HepG2 (cell line): Measurements from ENCODE around the gene CHST11. TPM values are rescaled to one million over a fixed set of nuclear protein-coding genes. Genes with fewer than 3 reads are reported as not detected.

Source experiments
- ATAC-seq: fragments of 200-7000 bp; cut with Tn5 transposase; 3 replicates; pipeline ENCODE4 v1.9.1; 2020; ENCODE audit warnings: mild to moderate bottlenecking, moderate library complexity
- BruUV-seq: library from RNA; stranded (reverse); fragments of 400-500 nt; replicated peaks from 2 replicates; lab custom pipeline; 2021; lab: Mats Ljungman, UMichigan
- CTCF ChIA-PET: fragments of 300-600 bp; formaldehyde crosslinking; extraction: SDS; loops from one replicate; lab custom pipeline; 2021; ENCODE audit warnings: low total read pairs, inconsistent platforms, low intra/inter-chr PET ratio; lab: Yijun Ruan, JAX
- POLR2A ChIA-PET: fragments of 350-600 bp; sonication (Branson Sonifier 250); formaldehyde crosslinking; loops from one replicate; lab custom pipeline; 2020; ENCODE audit warnings: antibody characterized with exemption, inconsistent platforms; lab: Yijun Ruan, JAX
- DNase-seq: peaks from one replicate; pipeline ENCODE4 v3.0.0-alpha.2; 2015; ENCODE audit warnings: low spot score
- FAIRE-seq: peaks from 3 replicates; lab custom pipeline; 2011; peaks lifted over from hg19 to GRCh38; lab: Jason Lieb, UNC
- H2AFZ ChIP-seq: one replicate; pipeline ENCODE4 v1.6.1; 2011; ENCODE audit warnings: low read length, inconsistent platforms
- H3K27ac ChIP-seq: fragments of 300-600 bp; 3 replicates; pipeline ENCODE4 v1.8.0; 2011; ENCODE audit warnings: mixed run types, mild to moderate bottlenecking, mixed read lengths, low read length, inconsistent platforms; ENCODE audit not compliant: insufficient read depth; ENCODE audit errors: extremely low read length
- H3K27me3 ChIP-seq, 2 experiments: fragments of 200-600 bp in 1 of 2; 2 replicates in 1 of 2; 3 replicates in 1 of 2; pipeline versions ENCODE4 v1.6.0 to v1.8.0; 2011; ENCODE audit warnings: low read length in 2 of 2, mild to moderate bottlenecking in 2 of 2, moderate library complexity in 2 of 2, inconsistent platforms in 1 of 2; ENCODE audit not compliant: insufficient read depth in 2 of 2, control insufficient read depth in 1 of 2
- H3K36me3 ChIP-seq, 2 experiments: fragments of 200-600 bp in 1 of 2; replicated peaks in 1 of 2; 2 replicates in 1 of 2; 3 replicates in 1 of 2; pipeline versions ENCODE4 v1.5.1 to v1.8.0; 2011; ENCODE audit warnings: low read length in 2 of 2, inconsistent platforms in 1 of 2; ENCODE audit not compliant: insufficient read depth in 2 of 2, control insufficient read depth in 1 of 2
- H3K4me1 ChIP-seq: 2 replicates; pipeline ENCODE4 v1.5.1; 2012; ENCODE audit warnings: low read length, inconsistent platforms; ENCODE audit not compliant: insufficient read depth
- H3K4me2 ChIP-seq: 2 replicates; pipeline ENCODE4 v1.6.0; 2011; ENCODE audit warnings: low read depth, low read length, inconsistent platforms
- H3K4me3 ChIP-seq, 3 experiments: fragments of 200-600 bp in 1 of 3; sonication (generic), shearing (Covaris generic) in 1 of 3; replicated peaks in 1 of 3; 2 replicates each; pipeline ENCODE4 v1.5.1; 2011 to 2016; ENCODE audit warnings: low read length in 3 of 3, inconsistent platforms in 2 of 3, low read depth in 2 of 3, mild to moderate bottlenecking in 2 of 3, control low read depth in 1 of 3, mixed read lengths in 1 of 3; ENCODE audit not compliant: insufficient read depth in 1 of 3
- H3K79me2 ChIP-seq: one replicate; pipeline ENCODE4 v1.6.1; 2011; ENCODE audit warnings: low read length, inconsistent platforms; ENCODE audit not compliant: insufficient read depth
- H3K9ac ChIP-seq: 2 replicates; pipeline ENCODE4 v1.6.0; 2011; ENCODE audit warnings: mild to moderate bottlenecking, low read depth, low read length, inconsistent platforms; ENCODE audit not compliant: insufficient read depth
- H3K9me3 ChIP-seq: 2 replicates; pipeline ENCODE4 v1.5.1; 2012; ENCODE audit warnings: mild to moderate bottlenecking, low read length
- H4K20me1 ChIP-seq: 2 replicates; pipeline ENCODE4 v1.6.0; 2011; ENCODE audit warnings: inconsistent platforms, mild to moderate bottlenecking, low read length, moderate library complexity; ENCODE audit not compliant: insufficient read depth
- CEBPB ChIP-seq: IDR thresholded peaks from 2 replicates; pipeline ENCODE4 v1.6.1; 2011; ENCODE audit warnings: low read depth, low read length, improper control_type of control experiment, borderline replicate concordance
- DR1 ChIP-seq: sonication (generic); formaldehyde crosslinking; IDR thresholded peaks from 2 replicates; pipeline ENCODE4 v1.8.0; 2021; ENCODE audit warnings: mild to moderate bottlenecking, missing genetic modification reagents, inconsistent platforms
- JUN ChIP-seq: sonication (generic); formaldehyde crosslinking; IDR thresholded peaks from 2 replicates; pipeline ENCODE4 v1.4.0; 2020; ENCODE audit warnings: mild to moderate bottlenecking, missing genetic modification reagents
- MIER2 ChIP-seq: IDR thresholded peaks from 2 replicates; pipeline ENCODE4 v1.6.1; 2016; ENCODE audit warnings: missing biosample characterization, missing genetic modification reagents
- NPAS2 ChIP-seq: sonication (generic); formaldehyde crosslinking; IDR thresholded peaks from 2 replicates; pipeline ENCODE4 v1.8.0; 2022; ENCODE audit warnings: mild to moderate bottlenecking, missing genetic modification reagents, borderline replicate concordance
- PCBP1 ChIP-seq: fragments of 200-400 bp; formaldehyde crosslinking; IDR thresholded peaks from 2 replicates; pipeline ENCODE4 v1.6.1; 2017; ENCODE audit warnings: mild to moderate bottlenecking, low read depth, low read length, borderline replicate concordance
- SMAD3 ChIP-seq: sonication (generic); formaldehyde crosslinking; IDR thresholded peaks from 2 replicates; pipeline ENCODE4 v1.4.0; 2020; ENCODE audit warnings: missing genetic modification reagents
- TRIM24 ChIP-seq: sonication (generic); formaldehyde crosslinking; IDR thresholded peaks from 2 replicates; pipeline ENCODE4 v1.8.0; 2022; ENCODE audit warnings: mild to moderate bottlenecking, missing genetic modification reagents
- ZNF143 ChIP-seq: sonication (generic); formaldehyde crosslinking; IDR thresholded peaks from 2 replicates; pipeline ENCODE4 v1.4.0; 2020; ENCODE audit warnings: missing genetic modification reagents
- ZNF431 ChIP-seq: sonication (generic); formaldehyde crosslinking; IDR thresholded peaks from 2 replicates; pipeline ENCODE4 v1.9.0; 2022; ENCODE audit warnings: missing genetic modification reagents, low read depth, mild to moderate bottlenecking, borderline replicate concordance
- ZNF550 ChIP-seq: sonication (generic); formaldehyde crosslinking; IDR thresholded peaks from 2 replicates; pipeline ENCODE4 v1.4.0; 2020; ENCODE audit warnings: mild to moderate bottlenecking, missing genetic modification reagents, borderline replicate concordance
- ZNF768 ChIP-seq: sonication (generic); formaldehyde crosslinking; IDR thresholded peaks from 2 replicates; pipeline ENCODE4 v1.4.0; 2020; ENCODE audit warnings: missing genetic modification reagents
- WGBS: methylation state at CpG from one replicate; pipeline ENCODE4 v1.1.6; 2017; ENCODE audit warnings: low lambda C conversion rate; 5-methylcytosine and 5-hydroxymethylcytosine counted together
- in situ Hi-C: cut with HindIII; loops from 2 replicates; pipeline ENCODE4 v1.10.0; 2017; ENCODE audit warnings: low pct_unique_long_range_greater_than_20kb; ENCODE audit not compliant: extremely low pct_ligation_motif_present
- intact Hi-C: fragments of 100-400 bp; cut with micrococcal nuclease; formaldehyde crosslinking; loops from one replicate; pipeline ENCODE4 v1.10.0; 2022; ENCODE audit not compliant: unreplicated experiment
- polyA plus RNA-seq, 8 experiments: library from polyadenylated mRNA; depleted of rRNA in 3 of 8; stranded (reverse) in 7 of 8; unstranded in 1 of 8; fragments of >200 nt; fragmentation: Illumina TruSeq in 4 of 8; extraction: Trizol in 4 of 8; gene quantifications; 2 replicates each; pipeline versions ENCODE4 v1.2.1 to v1.2.3, GENCODE V29; 2011 to 2016; ENCODE audit warnings: low read depth in 4 of 8, missing spikeins in 1 of 8, mixed read lengths in 1 of 8; ENCODE audit not compliant: insufficient read depth in 1 of 8
- total RNA-seq, 5 experiments: library from RNA; depleted of rRNA; stranded (reverse); fragments of >200 nt; fragmentation: Illumina TruSeq; extraction: Trizol; gene quantifications; 2 replicates each; pipeline ENCODE4 v1.2.3, GENCODE V29; 2016; ENCODE audit warnings: low read depth in 1 of 5
- TF ChIP-seq, protein P1 (sequence below): sonication (generic); formaldehyde crosslinking; IDR thresholded peaks from 2 replicates; pipeline ENCODE4 v1.5.1; 2020; ENCODE audit warnings: mild to moderate bottlenecking, missing genetic modification reagents, moderate library complexity
- TF ChIP-seq, protein P2 (sequence below): sonication (generic); formaldehyde crosslinking; IDR thresholded peaks from 2 replicates; pipeline ENCODE4 v1.8.0; 2023; ENCODE audit warnings: mild to moderate bottlenecking, missing genetic modification reagents
- TF ChIP-seq, protein P3 (sequence below): sonication (generic); formaldehyde crosslinking; IDR thresholded peaks from 2 replicates; pipeline ENCODE4 v1.8.0; 2022; ENCODE audit warnings: low read depth, missing genetic modification reagents

CHST11 gene
- total and polyA plus RNA-seq, 2 of the 13 experiments (the other 11 are each of a cell fraction or from before 2014, with no cell fraction given): 0.15 TPM; not detected in 1

DNA sequence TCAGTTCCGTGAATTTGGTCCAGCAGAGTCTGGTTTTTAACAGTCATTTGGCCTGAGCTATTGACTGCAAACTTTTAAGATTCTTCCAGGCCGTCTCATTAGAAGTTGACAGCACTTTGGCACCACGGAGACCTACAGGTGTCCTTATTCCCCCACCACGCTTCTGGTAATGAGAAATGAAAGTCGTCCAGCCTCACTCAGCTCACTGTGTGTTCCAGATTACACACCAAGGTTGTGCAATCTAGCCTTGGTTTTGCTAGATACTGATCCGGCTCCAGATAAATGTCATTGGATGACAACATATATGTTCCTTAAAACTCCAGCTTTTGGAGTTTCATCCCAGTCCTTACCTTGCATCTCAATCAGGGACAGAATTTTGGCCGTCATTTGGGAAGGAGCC lies 210.4 kb downstream of the CHST11 start:
- Histone ChIP-seq H3K27ac (no peak overlapping the region), H3K9me3 (no peaks in the 10 kb centered on the region), H3K4me1 (no peaks in the 10 kb centered on the region), H4K20me1 (no peaks in the 10 kb centered on the region), H3K4me2 (no peak overlapping the region), H3K27me3 (peaks cover 2 to 13% of the 10 kb centered on the region in 2 experiments; a peak in 3 of 5 replicates), H3K36me3 (no peaks in the 10 kb centered on the region), H3K9ac (no peak overlapping the region), H2AFZ (no peak overlapping the region), H3K79me2 (no peaks in the 10 kb centered on the region), H3K4me3 (no peak overlapping the region)
- POLR2A ChIA-PET: no interaction called here
- 28% methylated on average over 6 of the region's 7 CpGs for WGBS
- BruUV-seq: no TSS peak
- CTCF ChIA-PET: no interaction called here
- intact Hi-C loops (no loop called here), in situ Hi-C loops (no loop called here)
- peak; percentile 73 for TF ChIP-seq CEBPB
- no peak for TF ChIP-seq TRIM24
- DNase-seq (no peak), FAIRE-seq (no peak), ATAC-seq (no peak)

DNA sequence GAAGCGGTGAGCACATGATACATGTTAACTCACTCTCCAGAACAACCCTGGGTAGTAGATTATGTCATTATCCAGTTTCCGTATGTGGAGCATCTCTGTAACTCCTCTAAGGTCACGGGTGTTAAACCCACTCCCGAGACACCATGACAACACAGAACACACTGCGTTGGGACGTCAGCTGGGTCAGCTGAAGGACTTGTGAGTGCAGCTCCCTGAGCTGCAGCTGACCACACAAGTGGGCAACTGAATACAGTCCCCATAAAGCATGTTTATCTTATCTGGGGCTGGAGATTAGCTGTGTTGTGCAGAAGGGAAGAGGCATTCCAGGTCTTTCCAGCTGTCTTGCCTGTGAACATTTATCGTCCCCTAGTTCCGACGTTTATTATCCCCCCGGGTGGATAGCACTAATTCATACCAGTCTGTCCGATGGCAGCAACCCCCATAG lies 211.5 kb downstream of the CHST11 start:
- CTCF ChIA-PET: no interaction called here
- Histone ChIP-seq H3K4me1 (no peaks in the 10 kb centered on the region), H3K4me3 (no peak overlapping the region), H2AFZ (no peak overlapping the region), H3K36me3 (no peaks in the 10 kb centered on the region), H4K20me1 (no peaks in the 10 kb centered on the region), H3K27ac (no peak overlapping the region), H3K27me3 (peaks cover 2 to 13% of the 10 kb centered on the region in 2 experiments; a peak in 3 of 5 replicates), H3K4me2 (no peak overlapping the region), H3K79me2 (no peaks in the 10 kb centered on the region), H3K9me3 (no peaks in the 10 kb centered on the region), H3K9ac (no peak overlapping the region)
- in situ Hi-C loops: no loop called here
- FAIRE-seq (no peak), ATAC-seq (no peak), DNase-seq (no peak)
- POLR2A ChIA-PET: no interaction called here
- BruUV-seq: no TSS peak
- 3% methylated on average over 6 of the region's 11 CpGs for WGBS
- intact Hi-C loops: no loop called here
- no peak for TF ChIP-seq SMAD3
- TF ChIP-seq, protein P1, sequence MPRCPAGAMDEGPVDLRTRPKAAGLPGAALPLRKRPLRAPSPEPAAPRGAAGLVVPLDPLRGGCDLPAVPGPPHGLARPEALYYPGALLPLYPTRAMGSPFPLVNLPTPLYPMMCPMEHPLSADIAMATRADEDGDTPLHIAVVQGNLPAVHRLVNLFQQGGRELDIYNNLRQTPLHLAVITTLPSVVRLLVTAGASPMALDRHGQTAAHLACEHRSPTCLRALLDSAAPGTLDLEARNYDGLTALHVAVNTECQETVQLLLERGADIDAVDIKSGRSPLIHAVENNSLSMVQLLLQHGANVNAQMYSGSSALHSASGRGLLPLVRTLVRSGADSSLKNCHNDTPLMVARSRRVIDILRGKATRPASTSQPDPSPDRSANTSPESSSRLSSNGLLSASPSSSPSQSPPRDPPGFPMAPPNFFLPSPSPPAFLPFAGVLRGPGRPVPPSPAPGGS (CRISPR knock-in tag): no peak
- no peak for TF ChIP-seq ZNF431 (CRISPR knock-in tag)
- no peak for TF ChIP-seq NPAS2
- TF ChIP-seq, protein P2, sequence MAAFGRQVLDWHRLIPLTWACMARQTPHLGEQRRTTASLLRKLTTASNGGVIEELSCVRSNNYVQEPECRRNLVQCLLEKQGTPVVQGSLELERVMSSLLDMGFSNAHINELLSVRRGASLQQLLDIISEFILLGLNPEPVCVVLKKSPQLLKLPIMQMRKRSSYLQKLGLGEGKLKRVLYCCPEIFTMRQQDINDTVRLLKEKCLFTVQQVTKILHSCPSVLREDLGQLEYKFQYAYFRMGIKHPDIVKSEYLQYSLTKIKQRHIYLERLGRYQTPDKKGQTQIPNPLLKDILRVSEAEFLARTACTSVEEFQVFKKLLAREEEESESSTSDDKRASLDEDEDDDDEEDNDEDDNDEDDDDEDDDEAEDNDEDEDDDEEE (CRISPR knock-in tag): no peak
- no peak for TF ChIP-seq ZNF550 (CRISPR knock-in tag)
- no peak for TF ChIP-seq ZNF768
- TF ChIP-seq PCBP1: no peak
- TF ChIP-seq, protein P3, sequence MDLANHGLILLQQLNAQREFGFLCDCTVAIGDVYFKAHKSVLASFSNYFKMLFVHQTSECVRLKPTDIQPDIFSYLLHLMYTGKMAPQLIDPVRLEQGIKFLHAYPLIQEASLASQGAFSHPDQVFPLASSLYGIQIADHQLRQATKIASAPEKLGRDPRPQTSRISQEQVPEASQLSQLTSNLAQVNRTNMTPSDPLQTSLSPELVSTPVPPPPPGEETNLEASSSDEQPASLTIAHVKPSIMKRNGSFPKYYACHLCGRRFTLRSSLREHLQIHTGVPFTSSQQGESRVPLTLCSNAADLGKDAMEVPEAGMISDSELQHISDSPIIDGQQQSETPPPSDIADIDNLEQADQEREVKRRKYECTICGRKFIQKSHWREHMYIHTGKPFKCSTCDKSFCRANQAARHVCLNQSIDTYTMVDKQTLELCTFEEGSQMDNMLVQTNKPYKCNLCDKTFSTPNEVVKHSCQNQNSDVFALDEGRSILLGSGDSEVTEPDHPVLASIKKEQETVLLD (CRISPR knock-in tag): no peak
- no peak for TF ChIP-seq ZNF143
- TF ChIP-seq MIER2 (CRISPR knock-in tag): no peak
- no peak for TF ChIP-seq DR1 (CRISPR knock-in tag)
- TF ChIP-seq JUN (CRISPR knock-in tag): no peak
